Erythroblast (primary cell): ENCODE data around the gene DLEC1.

Experiments
- GATA1 ChIP-seq: IDR thresholded peaks from 2 replicates; pipeline ENCODE4 v1.6.1; 2011; ENCODE audit warnings: low read depth, mild to moderate bottlenecking, control low read depth, low read length, moderate library complexity
- POLR2A ChIP-seq: IDR thresholded peaks from 2 replicates; pipeline ENCODE4 v1.6.1; 2011; ENCODE audit warnings: mild to moderate bottlenecking, low read length

DNA sequence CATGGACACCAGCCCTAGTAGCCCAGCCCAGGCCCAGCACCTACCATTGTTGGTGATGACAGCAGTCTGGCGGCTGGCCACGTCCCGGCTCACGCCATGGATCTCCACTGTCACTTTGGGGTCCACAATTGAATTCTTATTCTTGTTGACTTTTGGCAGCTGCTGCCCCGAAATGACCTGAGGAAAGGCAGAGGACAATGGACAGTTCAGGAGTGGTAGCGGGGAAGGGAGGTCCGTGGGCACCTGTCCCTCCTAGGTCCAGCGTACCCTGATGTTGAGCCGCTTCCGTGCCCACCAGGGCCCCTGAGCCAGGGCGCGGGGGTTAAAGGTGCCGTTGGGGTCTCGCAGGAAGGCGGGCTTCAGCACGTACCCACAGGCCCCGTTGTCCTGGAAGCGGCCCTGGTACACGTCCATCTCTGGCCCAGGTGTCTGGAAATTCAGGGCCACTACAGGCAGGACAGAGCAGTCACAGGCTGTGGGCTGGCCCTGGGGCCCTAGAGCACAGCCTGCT lies 30.8 kb upstream of the DLEC1 start:
- TF ChIP-seq POLR2A: no peak
- TF ChIP-seq GATA1: no peak
